A549 (cell line): ENCODE data around the gene MTFP1.

Experiments
- EHF ChIP-seq: fragments of 250-450 bp; sonication (Bioruptor Pico); IDR thresholded peaks from 2 replicates; pipeline ENCODE4 v1.5.0; 2020; ENCODE audit warnings: mild to moderate bottlenecking
- HOXB5 ChIP-seq: fragments of 250-450 bp; sonication (Bioruptor Pico); IDR thresholded peaks from 2 replicates; pipeline ENCODE4 v1.5.0; 2020; ENCODE audit warnings: mild to moderate bottlenecking, moderate library complexity
- JUN ChIP-seq, 2 experiments: fragments of >200 bp; sonication (Bioruptor Twin); formaldehyde crosslinking; IDR thresholded peaks; 2 replicates in 1 of 2; 3 replicates in 1 of 2; pipeline ENCODE4 v1.6.1; 2016 to 2017
- NR3C1 ChIP-seq: fragments of >200 bp; sonication (Bioruptor Twin); formaldehyde crosslinking; IDR thresholded peaks from 3 replicates; pipeline ENCODE4 v1.6.1; 2017
- PHF8 ChIP-seq: fragments of 200-600 bp; sonication (generic); IDR thresholded peaks from 2 replicates; pipeline ENCODE4 v1.6.1; 2016; ENCODE audit warnings: low read depth, mild to moderate bottlenecking, antibody characterized with exemption, moderate library complexity, borderline replicate concordance
- RAD21 ChIP-seq, 2 experiments: fragments of >200 bp in 1 of 2; sonication (Bioruptor Twin) in 1 of 2; formaldehyde crosslinking in 1 of 2; IDR thresholded peaks in 1 of 2; conservative IDR thresholded peaks in 1 of 2; 2 replicates in 1 of 2; 3 replicates in 1 of 2; pipeline ENCODE4 v1.6.1; 2012 to 2018; ENCODE audit warnings: inconsistent platforms in 1 of 2
- SMC3 ChIP-seq: fragments of >200 bp; sonication (Bioruptor Twin); formaldehyde crosslinking; IDR thresholded peaks from 3 replicates; pipeline ENCODE4 v1.6.1; 2018; ENCODE audit warnings: inconsistent platforms
- TF ChIP-seq, protein P1 (sequence below): fragments of >200 bp; sonication (Bioruptor Twin); formaldehyde crosslinking; IDR thresholded peaks from 3 replicates; pipeline ENCODE4 v1.5.1; 2016
- TF ChIP-seq, protein P2 (sequence below): fragments of 150-350 bp; IDR thresholded peaks from 2 replicates; pipeline ENCODE4 v1.6.1; 2014; ENCODE audit warnings: low read depth, mild to moderate bottlenecking, low read length
- TF ChIP-seq, protein P3 (sequence below): fragments of 250-450 bp; sonication (Bioruptor Pico); IDR thresholded peaks from 2 replicates; pipeline ENCODE4 v1.5.0; 2021; ENCODE audit warnings: mild to moderate bottlenecking, moderate library complexity, borderline replicate concordance

DNA sequence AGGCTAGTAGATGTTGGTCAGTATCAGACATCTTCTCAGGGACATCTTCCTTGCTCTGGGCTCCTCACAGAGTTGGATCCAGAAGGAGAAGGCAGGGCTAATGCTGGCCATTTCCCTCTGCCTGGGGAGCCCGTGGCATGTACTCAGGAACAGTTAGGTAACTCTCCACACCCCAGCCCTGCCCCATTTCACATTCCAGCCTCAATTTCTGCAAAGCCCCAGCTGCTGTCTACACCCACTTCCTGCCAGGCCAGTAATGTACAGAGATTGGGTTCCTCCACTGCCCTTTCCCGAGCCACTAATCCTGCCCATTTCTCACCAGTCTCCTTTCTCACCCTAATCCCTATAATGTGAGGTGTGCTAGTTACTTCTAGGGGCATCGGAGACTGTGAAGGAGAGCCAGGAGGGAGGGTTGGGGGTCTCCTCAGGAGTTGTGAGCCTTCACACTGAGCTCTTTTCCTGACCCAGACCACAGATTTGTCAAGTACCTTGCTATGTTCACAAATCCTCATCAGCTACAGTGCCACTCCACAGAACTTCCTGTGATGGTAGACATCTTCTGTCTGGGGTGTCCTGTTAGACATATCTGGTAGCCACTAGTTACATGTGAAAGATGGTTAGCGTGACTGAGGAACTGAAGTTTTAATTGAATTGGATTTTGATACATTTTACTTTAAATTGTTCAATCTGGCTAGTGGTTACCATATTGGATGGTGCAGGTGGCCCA is 47.6 kb downstream of the MTFP1 start:
- no peak for TF ChIP-seq NR3C1
- TF ChIP-seq, protein P1, sequence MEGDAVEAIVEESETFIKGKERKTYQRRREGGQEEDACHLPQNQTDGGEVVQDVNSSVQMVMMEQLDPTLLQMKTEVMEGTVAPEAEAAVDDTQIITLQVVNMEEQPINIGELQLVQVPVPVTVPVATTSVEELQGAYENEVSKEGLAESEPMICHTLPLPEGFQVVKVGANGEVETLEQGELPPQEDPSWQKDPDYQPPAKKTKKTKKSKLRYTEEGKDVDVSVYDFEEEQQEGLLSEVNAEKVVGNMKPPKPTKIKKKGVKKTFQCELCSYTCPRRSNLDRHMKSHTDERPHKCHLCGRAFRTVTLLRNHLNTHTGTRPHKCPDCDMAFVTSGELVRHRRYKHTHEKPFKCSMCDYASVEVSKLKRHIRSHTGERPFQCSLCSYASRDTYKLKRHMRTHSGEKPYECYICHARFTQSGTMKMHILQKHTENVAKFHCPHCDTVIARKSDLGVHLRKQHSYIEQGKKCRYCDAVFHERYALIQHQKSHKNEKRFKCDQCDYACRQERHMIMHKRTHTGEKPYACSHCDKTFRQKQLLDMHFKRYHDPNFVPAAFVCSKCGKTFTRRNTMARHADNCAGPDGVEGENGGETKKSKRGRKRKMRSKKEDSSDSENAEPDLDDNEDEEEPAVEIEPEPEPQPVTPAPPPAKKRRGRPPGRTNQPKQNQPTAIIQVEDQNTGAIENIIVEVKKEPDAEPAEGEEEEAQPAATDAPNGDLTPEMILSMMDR = no peak
- no peak for TF ChIP-seq PHF8
- no peak for TF ChIP-seq HOXB5 (CRISPR knock-in tag)
- no peak for TF ChIP-seq SMC3
- TF ChIP-seq RAD21 (conservative IDR thresholded peaks at IDR 0.05 in 1 of 2, IDR thresholded peaks at IDR 0.05 in 1 of 2) = no peak
- no peak for TF ChIP-seq JUN (IDR thresholded peaks at IDR 0.05)
- TF ChIP-seq, protein P2, sequence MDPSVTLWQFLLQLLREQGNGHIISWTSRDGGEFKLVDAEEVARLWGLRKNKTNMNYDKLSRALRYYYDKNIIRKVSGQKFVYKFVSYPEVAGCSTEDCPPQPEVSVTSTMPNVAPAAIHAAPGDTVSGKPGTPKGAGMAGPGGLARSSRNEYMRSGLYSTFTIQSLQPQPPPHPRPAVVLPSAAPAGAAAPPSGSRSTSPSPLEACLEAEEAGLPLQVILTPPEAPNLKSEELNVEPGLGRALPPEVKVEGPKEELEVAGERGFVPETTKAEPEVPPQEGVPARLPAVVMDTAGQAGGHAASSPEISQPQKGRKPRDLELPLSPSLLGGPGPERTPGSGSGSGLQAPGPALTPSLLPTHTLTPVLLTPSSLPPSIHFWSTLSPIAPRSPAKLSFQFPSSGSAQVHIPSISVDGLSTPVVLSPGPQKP = no peak
- no peak for TF ChIP-seq EHF (CRISPR knock-in tag)
- TF ChIP-seq, protein P3, sequence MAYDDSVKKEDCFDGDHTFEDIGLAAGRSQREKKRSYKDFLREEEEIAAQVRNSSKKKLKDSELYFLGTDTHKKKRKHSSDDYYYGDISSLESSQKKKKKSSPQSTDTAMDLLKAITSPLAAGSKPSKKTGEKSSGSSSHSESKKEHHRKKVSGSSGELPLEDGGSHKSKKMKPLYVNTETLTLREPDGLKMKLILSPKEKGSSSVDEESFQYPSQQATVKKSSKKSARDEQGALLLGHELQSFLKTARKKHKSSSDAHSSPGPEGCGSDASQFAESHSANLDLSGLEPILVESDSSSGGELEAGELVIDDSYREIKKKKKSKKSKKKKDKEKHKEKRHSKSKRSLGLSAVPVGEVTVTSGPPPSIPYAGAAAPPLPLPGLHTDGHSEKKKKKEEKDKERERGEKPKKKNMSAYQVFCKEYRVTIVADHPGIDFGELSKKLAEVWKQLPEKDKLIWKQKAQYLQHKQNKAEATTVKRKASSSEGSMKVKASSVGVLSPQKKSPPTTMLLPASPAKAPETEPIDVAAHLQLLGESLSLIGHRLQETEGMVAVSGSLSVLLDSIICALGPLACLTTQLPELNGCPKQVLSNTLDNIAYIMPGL = no peak
